HG02763 (cell line): ENCODE data around the gene DOK5.

Source experiments
- ATAC-seq: cut with Tn5 transposase; IDR thresholded peaks from one replicate; pipeline ENCODE4 v1.9.1; 2021; ENCODE audit warnings: mild to moderate bottlenecking, moderate library complexity; ENCODE audit not compliant: unreplicated experiment

The DOK5 gene

DNA sequence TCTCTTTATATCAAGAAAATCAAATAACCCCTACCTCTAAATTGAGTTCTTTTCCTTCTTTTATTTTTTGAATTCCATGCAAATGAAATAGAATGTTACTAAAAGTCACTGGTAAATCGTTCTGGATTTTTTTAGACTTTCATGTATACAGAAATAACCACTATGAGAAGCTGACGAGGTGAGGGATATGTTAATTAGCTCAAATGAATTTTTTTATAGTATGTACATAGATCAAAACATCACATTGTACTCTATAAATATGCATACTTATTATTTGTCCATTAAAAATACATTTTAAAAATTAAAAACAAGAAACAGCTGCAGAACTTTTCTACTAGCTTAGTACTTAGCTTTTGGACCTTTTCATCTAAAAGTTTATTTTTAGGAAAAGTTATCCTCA, 165.4 kb downstream of the DOK5 start:
- ATAC-seq: no peak

DNA sequence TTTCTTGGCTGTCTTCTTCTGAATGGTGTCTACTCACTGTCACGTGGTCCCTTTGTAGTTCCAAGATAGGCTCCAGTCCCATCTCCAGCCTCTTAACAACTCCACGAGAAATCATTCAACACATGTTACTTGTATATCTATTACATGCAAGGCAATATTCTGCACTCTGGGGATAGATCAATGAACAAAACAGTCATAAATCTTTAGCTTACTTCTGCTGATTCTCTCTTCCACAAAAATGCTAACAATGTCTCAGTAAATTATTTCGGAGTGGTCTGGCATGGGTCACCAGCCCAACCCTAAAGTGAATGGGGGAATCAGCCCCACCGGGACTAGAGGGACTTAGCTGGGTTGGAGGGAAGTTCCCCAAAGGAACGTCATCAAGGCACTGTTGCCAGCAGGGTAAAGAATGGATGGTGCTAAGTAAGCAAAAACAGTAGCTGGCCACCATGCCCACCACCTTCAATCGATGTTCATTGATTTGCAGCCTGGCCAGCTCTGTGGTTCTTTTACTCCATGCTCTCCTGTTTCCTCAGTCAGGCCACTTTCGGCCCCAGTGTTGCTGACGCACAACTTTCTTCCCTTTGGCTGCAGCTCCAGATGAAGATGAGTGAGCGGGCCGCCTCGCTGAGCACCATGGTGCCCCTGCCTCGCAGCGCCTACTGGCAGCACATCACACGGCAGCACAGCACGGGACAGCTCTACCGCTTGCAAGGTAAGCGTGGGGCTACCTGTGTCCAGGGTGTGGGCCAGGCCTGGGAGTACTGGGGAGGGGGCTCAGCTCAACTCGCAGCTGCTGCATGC, 167.7 kb downstream of the DOK5 start:
- no peak for ATAC-seq

DNA sequence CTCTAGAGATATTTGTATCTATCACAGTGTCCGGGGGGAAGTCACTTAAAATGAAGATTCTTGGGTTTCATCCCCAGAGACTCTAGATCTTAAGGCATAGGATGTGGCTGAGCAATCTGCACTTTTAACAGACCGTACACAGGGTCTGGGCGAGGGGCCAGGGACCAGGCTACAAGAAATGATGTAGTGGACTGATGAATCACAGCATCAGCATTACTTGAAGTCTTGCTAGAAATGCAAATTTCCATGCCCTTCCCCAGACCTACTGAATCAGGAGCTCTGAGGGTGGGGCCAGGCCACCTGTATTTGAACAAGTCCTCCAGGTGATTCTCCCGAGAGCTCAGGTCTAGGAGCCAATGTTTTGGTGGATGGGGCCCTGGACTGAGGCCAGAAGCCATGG, 168.4 kb downstream of the DOK5 start:
- no peak for ATAC-seq

DNA sequence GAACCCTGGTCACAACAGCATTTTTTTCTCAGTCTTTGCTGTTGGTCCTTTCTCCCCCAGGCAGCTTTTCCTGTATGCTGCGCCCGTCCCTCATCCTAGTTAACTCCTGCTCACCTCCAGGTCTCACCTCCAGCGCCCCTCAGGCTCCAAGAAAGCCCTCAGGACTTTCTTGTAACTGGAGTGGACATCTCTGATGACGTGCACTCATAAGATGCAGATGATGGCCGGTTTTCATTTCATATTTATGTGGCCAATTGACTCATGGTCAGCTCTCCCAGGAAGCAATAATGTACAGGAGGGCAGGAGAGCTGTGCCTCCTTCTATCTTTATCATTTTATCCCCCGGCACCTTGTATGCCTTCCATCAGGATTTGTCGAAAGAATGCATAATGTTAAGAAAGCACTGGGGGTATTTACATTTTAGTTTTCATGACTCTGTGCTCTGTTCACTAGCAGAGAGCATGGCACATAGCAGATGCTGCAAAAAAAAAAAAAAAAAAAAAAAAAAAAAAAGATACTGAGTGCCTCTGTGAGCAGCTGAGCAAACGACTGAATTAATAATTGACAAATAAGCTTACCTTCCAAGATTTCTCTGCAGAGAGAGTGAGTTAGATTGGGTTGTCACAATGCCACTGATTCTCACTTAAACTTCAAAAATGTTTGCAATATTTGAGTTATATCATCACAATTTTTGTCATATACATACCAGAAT, 170.2 kb downstream of the DOK5 start:
- no peak for ATAC-seq

DNA sequence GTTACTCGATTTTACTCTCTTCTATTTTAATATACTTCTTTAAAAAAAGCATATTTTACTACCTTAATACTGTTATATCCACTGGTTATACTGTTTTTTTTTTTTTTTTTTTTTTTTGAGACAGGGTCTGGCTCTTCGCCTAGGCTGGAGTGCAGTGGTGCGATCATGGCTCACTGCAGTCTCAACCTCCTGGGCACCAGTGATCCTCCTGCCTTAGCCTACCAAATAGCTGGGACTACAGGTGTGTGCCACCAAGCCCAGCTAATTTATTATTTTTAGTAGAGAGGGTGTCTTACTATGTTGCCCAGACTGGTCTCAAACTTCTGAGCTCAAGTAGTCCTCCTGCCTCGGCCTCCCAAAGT, 170.7 kb downstream of the DOK5 start:
- no peak for ATAC-seq

DNA sequence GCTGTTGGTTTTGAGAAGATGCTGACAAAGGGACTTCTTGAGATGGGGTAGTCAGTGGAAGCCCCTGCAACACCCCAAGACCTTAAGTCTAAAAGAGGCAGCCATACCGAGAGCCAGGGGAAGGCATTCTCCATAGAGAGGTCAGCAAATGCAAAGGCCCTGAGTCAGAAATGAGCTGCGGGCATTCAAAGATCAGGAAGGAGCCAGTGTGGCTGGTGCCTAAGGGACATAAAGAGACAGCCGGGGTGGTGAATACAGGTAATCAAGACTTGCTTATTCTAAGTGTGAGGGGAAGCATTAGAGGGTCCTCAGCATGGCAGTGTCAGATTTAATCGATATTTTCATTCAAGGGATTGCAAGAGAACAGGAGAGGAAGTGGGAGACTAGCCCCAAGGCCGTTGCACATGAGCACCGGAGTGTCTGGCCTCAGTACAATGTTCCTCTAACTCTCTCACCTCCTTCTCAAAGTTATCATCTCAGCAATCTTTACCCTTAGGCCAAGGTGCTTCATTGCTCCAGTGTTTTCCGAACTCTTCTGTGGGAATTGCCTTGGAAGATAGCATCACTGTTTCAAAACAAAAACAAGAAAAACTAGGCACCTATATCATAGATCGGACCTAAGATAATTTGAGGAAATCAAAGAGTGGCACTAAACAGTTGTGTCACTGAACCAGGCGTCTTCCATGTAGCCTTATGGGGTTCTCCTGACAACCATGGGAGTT, 173.2 kb downstream of the DOK5 start:
- no peak for ATAC-seq

DNA sequence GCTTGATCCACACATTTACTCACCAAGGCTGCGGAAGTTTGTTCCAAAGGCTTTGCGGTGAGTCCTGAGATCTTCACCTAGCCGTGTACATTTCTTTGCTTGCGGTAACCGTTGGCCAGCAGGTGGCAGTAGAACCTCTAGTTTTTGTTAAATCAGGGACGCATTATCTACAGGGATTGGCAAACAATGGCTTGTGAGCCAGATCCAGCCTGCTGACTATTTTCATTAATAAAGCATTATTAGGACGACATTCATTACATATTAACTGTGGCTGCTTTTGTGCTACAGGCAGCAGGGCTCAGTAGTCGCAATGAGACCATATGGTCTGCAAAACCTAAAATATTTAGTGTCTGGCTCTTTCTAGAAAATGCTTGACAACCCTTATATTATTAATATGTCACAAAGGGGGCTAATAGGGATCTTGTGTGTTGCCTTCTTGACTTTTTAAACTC, 174.1 kb downstream of the DOK5 start:
- ATAC-seq: no peak

DNA sequence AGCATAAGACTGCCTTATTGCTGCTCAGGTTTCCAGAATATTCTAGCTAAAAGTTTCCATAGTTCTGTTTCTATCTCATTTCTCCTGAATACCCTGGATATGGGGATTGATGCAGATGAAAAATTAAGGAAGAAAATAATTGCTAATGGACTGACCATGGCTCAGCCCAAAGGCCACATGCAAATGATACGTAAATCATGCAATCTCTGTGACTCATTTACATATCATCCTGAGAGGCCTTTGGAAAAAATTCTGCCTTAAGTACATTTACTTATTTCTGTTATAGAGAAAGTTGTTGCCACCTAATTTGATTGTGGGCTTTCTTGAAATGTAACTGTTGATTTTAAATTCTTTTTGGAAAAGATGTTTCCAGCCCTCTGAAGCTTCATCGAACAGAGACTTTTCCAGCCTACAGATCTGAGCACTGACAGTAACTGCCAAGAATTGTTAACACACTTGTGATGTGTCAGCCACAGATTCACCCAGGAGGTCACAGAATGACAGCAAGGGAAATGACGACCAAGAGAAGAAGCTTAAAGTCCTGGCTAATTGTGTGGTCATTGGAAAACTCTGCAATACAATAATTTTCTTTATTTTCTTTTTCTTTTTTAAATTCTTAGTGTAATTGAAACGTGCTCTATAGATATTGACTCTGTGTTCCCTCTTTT, 174.8 kb downstream of the DOK5 start:
- ATAC-seq: no peak

DNA sequence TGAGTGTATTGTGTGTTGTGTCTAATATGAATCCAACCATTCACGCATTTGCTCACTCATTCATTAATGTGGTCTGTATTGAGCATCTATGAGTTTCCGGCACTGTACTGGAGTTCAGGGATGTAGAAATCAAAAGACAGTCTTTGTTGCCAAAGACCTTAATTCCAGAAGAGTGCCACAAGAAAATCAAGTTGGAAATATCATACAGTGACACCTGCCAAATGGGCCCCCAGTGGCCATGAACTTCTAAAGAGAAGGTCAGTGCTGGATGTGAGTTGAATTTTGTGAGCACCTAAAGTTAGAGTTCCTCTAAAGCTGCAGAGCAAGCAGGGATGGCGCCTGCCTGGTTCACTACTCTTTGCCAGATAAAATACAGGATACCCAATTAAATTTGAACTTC, 175.9 kb downstream of the DOK5 start:
- ATAC-seq: no peak

DNA sequence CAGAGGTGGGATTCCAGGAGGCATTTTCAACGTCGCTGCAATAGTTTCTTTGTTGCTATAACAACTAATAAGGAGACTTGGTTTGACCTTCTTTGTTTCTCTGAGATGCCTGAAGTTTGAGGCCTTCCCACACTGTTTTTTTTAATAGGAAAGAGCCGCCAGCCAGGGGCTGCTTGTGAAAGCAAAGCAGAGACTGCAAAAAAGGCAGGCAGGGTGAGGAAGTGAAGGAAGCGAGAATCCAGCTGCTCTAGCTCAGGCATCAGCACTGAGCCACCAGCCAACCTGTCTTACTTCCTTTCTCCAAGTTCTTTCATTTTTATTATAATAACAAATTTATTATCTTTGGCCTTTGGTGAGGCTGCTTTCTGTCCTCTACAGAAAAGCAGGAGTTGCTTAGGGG, 179.1 kb downstream of the DOK5 start:
- no peak for ATAC-seq

DNA sequence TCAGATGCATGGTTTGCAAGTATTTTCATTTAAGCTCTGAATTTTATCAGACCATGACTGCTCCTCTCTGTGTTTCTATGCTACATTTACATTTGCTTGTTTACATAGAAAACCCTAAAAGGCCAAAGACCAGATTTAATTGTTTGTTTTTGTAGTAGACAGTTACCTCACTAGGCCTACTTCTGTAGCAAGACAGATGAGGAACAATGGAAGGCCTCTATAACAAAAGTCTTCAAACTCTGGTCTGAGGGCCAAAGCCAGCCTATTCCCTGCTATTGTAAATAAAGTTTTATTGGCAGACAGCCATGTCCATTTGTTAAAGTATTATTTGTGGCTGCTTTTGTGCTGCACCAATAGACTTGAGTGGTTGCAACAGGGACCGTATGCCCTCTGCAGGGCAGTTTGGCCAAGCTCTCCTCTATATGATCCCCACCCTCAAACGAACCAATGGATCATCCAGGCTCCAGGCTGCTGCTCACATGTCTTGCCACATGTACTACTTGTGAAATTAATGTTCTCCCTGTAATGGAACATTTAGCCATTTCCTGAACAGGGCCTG, 182.0 kb downstream of the DOK5 start:
- no peak for ATAC-seq

DNA sequence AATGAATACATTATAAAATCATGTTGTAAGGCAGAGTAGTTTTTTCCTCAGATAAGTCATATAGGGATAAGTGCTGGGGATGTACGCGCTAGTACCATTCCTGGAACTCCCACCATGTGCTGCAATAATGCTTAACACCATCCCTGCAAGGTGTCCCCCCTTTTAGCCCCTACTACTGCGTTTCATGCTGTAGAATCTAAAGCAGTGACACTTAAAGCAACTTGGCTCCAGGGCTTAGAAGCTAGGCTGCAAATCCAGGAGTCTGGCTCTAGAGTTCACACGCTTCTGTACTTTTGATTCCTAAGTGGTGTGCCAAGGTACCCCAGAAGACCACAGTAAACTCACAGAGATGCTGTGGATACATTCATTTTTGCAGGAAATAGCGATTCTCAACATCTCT, 183.1 kb downstream of the DOK5 start:
- no peak for ATAC-seq

DNA sequence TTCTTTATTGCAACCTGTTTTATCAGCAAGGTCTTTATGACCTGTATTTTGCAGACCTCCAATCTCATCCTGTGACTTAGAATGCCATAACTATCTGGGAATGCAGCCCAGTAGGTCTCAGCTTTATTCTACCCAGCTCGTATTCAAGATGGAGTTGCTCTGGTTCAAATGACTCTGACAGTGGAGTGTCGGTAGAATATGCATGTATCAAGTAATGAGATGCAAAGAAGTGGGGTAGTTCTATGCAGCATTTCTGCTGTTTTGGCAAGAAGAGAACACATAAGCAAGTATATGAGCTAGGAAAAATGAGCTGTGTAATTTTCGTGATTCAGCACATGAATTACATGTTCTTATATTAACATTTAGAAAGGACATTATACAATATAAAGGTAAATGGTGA, 185.9 kb downstream of the DOK5 start:
- ATAC-seq: no peak

DNA sequence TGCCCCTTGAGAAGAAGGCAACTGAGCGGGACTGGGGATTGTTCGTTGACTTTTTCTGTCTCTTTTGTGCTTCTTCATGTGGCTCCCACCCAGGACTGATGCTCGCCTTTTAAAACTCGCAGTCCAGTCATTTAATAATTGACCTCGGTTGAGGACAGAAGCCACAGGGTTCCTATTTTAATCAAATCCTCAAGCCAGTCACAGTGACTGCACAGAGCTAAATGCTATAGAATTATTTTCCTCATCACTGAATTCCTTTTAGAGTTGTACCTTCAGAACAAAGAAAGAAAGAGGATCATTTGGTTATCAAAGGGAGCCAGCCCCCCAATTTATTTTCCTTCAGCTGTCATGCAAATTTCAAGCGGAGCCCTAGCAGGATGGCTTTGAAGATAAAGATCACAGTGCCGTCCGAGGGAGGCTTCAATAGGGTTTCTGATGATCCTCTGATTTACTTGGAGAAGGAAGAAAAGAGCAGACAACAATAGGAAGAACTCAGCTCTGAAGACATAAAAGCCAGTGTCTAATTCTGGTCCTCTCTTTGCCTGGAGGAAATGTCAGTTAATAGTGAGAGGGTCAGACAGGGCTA, 186.6 kb downstream of the DOK5 start:
- ATAC-seq: no peak

DNA sequence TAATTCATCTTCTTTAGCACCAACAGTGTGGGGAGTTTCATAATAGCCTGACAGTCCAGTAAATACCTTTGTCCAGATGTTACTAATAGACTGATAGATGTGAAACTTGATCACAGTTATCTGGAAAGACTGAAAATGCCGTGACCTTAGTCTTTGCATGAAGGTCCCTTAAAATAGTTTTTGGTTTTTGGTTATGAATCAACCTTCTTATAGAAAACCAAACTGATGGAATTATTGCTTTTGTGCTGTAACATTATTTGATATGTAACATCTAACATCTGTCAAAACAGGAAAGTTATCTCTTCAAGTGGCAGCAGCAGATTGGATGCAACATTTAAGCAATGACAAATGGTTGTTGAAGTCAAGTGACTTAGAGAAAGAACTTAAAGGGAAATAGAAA, 190.4 kb downstream of the DOK5 start:
- ATAC-seq: no peak

DNA sequence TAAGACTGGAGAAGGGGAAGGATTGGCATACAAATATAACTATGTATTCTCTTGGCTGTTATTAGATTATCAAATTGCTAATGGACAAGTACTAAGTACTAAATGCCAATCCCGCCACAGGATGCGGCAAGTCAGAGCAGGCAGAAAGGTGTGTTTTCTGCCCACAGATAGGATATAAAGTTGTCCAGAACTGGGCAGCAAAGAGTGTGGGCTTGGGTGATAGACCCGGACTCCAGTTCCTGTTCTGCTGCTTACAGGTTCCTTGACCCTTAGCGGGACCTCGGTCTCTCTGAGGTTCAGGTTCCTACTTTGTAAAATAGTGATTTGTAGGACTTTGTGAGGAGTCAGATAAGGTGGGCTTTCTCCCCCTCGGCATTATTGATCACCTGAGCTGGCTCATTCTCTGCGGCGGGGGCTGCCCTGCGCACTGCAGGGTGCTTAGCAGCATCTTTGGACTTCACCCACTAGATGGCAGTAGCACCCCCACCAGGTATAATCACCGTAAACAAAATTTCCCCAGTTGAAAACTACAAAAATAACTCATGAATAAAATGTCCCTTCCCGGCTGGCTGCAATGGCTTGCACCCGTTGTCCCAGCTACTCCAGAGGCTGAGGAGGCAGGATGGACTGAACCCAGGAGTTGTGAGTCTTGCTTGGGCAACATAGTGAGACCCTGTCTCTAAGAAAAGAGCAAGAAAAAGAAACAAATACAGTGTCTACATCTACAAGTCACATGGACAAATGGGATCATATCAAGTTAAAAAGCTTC, 193.1 kb downstream of the DOK5 start:
- peak; percentile 58 for ATAC-seq

DNA sequence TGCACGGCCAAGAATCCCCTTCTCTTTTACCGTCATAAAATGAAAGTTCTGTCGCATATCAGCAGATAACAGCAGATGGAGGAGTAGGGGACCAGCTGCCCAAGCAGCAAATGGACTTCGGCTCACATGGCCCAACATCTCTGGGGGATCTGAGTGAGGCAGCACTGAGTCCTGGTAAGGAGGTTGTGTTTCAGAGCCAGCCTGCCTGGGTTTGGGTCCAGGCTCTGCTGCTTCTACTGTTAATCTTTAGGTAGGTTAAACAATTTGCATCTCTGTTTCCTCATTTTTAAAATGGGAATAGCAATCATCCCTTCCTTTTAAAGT, 193.6 kb downstream of the DOK5 start:
- ATAC-seq: no peak

DNA sequence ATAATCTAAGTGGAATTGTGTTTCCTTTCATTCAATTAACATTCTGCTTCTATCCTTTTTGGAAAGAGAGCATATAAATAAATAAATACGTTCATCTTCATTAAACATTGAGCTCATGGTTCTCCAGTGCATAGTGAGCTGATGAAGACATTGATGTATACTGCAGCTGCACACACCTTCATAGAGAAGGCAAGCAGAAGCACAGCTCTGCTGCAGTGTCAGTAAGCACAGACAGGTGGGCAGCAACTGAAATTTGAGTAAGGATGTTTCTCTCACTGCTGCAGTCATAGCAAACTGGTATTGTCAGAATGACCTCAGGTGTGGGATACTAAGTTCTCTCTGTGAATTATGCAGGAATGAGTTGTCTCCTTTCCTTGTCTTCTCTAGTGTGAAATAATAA, 202.9 kb downstream of the DOK5 start:
- ATAC-seq: no peak

DNA sequence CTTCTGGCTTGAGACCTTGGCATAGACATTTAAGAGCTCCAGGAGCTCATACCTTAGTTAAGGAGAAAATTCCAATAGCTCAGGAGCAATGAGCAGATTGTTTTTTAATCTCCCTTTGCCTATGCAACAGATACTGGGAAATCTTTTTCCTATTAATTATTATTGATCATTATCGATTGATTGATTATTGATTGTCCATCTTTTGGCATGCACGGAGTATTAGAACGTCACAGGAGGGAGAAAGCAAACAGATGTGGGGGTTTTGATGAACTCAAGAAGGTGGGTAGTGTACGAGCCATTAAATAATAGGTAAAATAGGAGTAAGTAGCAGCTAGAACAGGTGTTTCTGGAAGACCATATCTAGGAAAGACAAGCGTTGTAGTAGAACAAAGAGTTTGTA, 205.0 kb downstream of the DOK5 start:
- no peak for ATAC-seq
